ENCODE data around the gene WDR46.

WDR46 gene

GRCh38 chr6:33324125-33324524, 35.1 kb upstream of the WDR46 start:
- Histone ChIP-seq H3K9me2 (replicated peaks; ENCODE audit: control insufficient read depth, low read length) (no peaks in the 10 kb centered on the region), H3K4me2 (ENCODE audit: low read length) (peak overlapping the region; percentile 90), H3F3A (ENCODE audit: control insufficient read depth, insufficient read depth) (peaks cover 22% of the 10 kb centered on the region), H3K79me2 (ENCODE audit: control insufficient read depth, low read length) (peaks cover 40% of the 10 kb centered on the region), H3K27me3 (ENCODE audit: control insufficient read depth, low read length) (no peaks in the 10 kb centered on the region), H4K20me1 (ENCODE audit: control insufficient read depth, insufficient read depth, low read depth, low read length) (0 out of 2 replicates have a peak, but pooled peaks cover 7% of the 10 kb centered on the region), H3K36me3 (ENCODE audit: control insufficient read depth, low read length) (peaks cover 42% of the 10 kb centered on the region), H3K4me3 (ENCODE audit: low read length) (peak overlapping the region; percentile 85), H3K27ac (ENCODE audit: low read depth, low read length) (peak overlapping the region; percentile 93), H3K4me1 (ENCODE audit: control insufficient read depth, low read length) (peaks cover 56% of the 10 kb centered on the region), H3K9me3 (ENCODE audit: control insufficient read depth, insufficient read depth, low read length) (no peaks in the 10 kb centered on the region)
- TF ChIP-seq EZH2phosphoT487 (IDR thresholded peaks at IDR 0.05; ENCODE audit: borderline replicate concordance, low read length) (no peak), CTCF (IDR thresholded peaks at IDR 0.05; ENCODE audit: low read depth, low read length, poor library complexity, severe bottlenecking) (no peak)

- Histone ChIP-seq H3K27ac (ENCODE audit: low read depth, low read length) (peak overlapping the region; percentile 93), H3K4me1 (ENCODE audit: control insufficient read depth, low read length) (peaks cover 60% of the 10 kb centered on the region)
- no peak for TF ChIP-seq EZH2phosphoT487 (IDR thresholded peaks at IDR 0.05; ENCODE audit: borderline replicate concordance, low read length)
- TF ChIP-seq CTCF (IDR thresholded peaks at IDR 0.05; ENCODE audit: low read depth, low read length, poor library complexity, severe bottlenecking): no peak
These were observed 34.5 kb upstream of the WDR46 start for GRCh38 chr6:33323623-33323948.

GRCh38 chr6:33321227-33321626, 32.2 kb upstream of the WDR46 start:
- no peaks in the 10 kb centered on the region for H3K9me3 ChIP-seq (ENCODE audit: control insufficient read depth, insufficient read depth, low read length)
- 0 out of 2 replicates have a peak, but pooled peaks cover 7% of the 10 kb centered on the region for H4K20me1 ChIP-seq (ENCODE audit: control insufficient read depth, insufficient read depth, low read depth, low read length)
- H3K27ac ChIP-seq (ENCODE audit: low read depth, low read length): peak overlapping the region; percentile 93
- H3K4me2 ChIP-seq (ENCODE audit: low read length): peak overlapping the region; percentile 90
- H3K9me2 ChIP-seq (replicated peaks; ENCODE audit: control insufficient read depth, low read length): no peaks in the 10 kb centered on the region
- peaks cover 70% of the 10 kb centered on the region for H3K4me1 ChIP-seq (ENCODE audit: control insufficient read depth, low read length)
- no peak for TF ChIP-seq CTCF (IDR thresholded peaks at IDR 0.05; ENCODE audit: low read depth, low read length, poor library complexity, severe bottlenecking)
- no peak for TF ChIP-seq EZH2phosphoT487 (IDR thresholded peaks at IDR 0.05; ENCODE audit: borderline replicate concordance, low read length)
- H3K36me3 ChIP-seq (ENCODE audit: control insufficient read depth, low read length): peaks cover 55% of the 10 kb centered on the region
- H3F3A ChIP-seq (ENCODE audit: control insufficient read depth, insufficient read depth): peaks cover 36% of the 10 kb centered on the region
- H3K4me3 ChIP-seq (ENCODE audit: low read length): peak overlapping the region; percentile 85
- H3K79me2 ChIP-seq (ENCODE audit: control insufficient read depth, low read length): peaks cover 52% of the 10 kb centered on the region
- no peaks in the 10 kb centered on the region for H3K27me3 ChIP-seq (ENCODE audit: control insufficient read depth, low read length)

More at GRCh38 chr6:33323623-33323948, 34.5 kb upstream of the WDR46 start:
- H3K27me3 ChIP-seq (ENCODE audit: control insufficient read depth, low read length): no peaks in the 10 kb centered on the region
- H3K36me3 ChIP-seq (ENCODE audit: control insufficient read depth, low read length): peaks cover 47% of the 10 kb centered on the region
- no peaks in the 10 kb centered on the region for H3K9me3 ChIP-seq (ENCODE audit: control insufficient read depth, insufficient read depth, low read length)
- no peaks in the 10 kb centered on the region for H3K9me2 ChIP-seq (replicated peaks; ENCODE audit: control insufficient read depth, low read length)
- H3K4me3 ChIP-seq (ENCODE audit: low read length): peak overlapping the region; percentile 85
- H3K4me2 ChIP-seq (ENCODE audit: low read length): peak overlapping the region; percentile 90
- H4K20me1 ChIP-seq (ENCODE audit: control insufficient read depth, insufficient read depth, low read depth, low read length): 0 out of 2 replicates have a peak, but pooled peaks cover 7% of the 10 kb centered on the region
- H3F3A ChIP-seq (ENCODE audit: control insufficient read depth, insufficient read depth): peaks cover 26% of the 10 kb centered on the region
- H3K79me2 ChIP-seq (ENCODE audit: control insufficient read depth, low read length): peaks cover 46% of the 10 kb centered on the region
